ENCODE measurements around the gene C13orf46.

DNA sequence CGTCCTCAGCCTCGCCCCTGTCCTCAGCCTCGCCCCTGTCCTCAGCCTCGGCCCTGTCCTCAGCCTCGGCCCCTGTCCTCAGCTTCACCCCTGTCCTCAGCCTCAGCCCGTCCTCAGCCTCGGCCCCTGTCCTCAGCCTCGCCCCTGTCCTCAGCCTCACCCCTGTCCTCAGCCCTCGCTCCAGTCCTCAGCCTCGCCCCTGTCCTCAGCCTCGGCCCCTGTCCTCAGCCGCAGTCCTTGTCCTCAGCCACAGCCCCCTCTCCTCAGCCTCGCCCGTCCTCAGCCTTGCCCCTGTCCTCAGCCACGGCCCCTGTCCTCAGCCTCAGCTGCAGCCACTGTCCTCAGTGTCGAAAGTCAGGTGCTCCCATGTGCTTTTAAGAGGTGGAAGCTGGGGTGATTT is 10.5 kb downstream of the C13orf46 start:
- TF ChIP-seq POLR2A (IDR thresholded peaks at IDR 0.05; ENCODE audit: low read length) = no peak
- TF ChIP-seq GATA1 (IDR thresholded peaks at IDR 0.05; ENCODE audit: low read depth, low read length) = no peak
